Measurements from ENCODE around the gene MRPL27. TPM values are rescaled to one million over a fixed set of nuclear protein-coding genes. Genes with fewer than 3 reads are reported as not detected.
A peak's percentile ranks its signal among the peaks of the same experiment; 100 is the strongest.

The MRPL27 gene
- total and polyA plus RNA-seq, 8 donors = 52.5 to 60.1 (median 54.9) TPM

DNA sequence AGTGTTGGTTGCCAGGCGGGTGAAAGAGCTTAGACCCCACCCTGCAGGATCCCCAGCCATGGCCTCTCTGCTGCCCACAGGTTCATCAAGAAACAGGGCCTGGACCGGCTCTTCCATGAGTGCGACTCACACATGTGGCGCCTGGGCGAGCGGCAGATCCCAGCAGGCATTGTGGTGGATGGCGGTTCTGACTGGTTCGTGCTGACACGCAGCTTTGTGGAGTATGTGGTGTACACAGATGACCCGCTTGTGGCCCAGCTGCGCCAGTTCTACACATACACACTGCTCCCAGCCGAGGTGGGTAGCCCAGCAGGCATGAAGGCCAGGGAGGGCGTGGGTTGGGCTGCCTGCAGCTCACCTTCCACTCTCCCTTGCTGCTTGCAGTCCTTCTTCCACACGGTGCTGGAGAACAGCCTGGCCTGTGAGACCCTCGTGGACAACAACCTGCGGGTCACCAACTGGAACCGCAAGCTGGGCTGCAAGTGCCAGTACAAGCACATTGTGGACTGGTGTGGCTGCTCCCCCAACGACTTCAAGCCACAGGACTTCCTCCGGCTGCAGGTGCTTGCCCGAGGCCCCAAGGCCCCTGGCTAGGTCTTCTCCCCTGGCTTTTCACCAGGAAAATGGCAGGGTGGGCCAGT is 17.2 kb downstream of the MRPL27 start:
- TF ChIP-seq, protein P1, sequence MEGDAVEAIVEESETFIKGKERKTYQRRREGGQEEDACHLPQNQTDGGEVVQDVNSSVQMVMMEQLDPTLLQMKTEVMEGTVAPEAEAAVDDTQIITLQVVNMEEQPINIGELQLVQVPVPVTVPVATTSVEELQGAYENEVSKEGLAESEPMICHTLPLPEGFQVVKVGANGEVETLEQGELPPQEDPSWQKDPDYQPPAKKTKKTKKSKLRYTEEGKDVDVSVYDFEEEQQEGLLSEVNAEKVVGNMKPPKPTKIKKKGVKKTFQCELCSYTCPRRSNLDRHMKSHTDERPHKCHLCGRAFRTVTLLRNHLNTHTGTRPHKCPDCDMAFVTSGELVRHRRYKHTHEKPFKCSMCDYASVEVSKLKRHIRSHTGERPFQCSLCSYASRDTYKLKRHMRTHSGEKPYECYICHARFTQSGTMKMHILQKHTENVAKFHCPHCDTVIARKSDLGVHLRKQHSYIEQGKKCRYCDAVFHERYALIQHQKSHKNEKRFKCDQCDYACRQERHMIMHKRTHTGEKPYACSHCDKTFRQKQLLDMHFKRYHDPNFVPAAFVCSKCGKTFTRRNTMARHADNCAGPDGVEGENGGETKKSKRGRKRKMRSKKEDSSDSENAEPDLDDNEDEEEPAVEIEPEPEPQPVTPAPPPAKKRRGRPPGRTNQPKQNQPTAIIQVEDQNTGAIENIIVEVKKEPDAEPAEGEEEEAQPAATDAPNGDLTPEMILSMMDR (IDR thresholded peaks at IDR 0.05) = no peak
- DNase-seq = peak in 1 of 4 donors; percentile 70
- Histone ChIP-seq H3K4me1 (no peaks in the 10 kb centered on the region), H3K27me3 (no peaks in the 10 kb centered on the region), H3K4me3 (no peak overlapping the region), H3K27ac (no peak overlapping the region), H3K36me3 (peaks cover 0 to 75% of the 10 kb centered on the region in 2 donors), H3K9me3 (no peaks in the 10 kb centered on the region)
- no peak for ATAC-seq
- intact Hi-C loops (cut with DNase I) = no loop called here

DNA sequence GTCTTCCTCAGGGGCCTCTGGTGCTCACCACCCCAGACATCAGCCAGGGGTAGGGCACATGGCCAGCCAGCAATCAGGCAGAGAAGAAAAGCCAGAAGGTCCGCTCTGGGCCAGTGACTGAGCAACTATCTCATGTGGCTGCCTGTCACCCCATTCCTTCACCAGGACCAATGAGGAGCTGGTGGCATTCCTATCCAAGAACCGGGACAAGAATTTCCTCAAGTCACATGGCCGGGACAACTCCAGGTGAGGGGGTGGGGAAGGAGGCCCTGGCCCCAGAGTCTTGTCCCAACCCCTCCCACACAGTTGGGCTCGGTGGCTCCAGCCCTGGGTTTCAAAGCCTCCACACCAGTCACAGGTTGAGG is 17.7 kb downstream of the MRPL27 start:
- H3K36me3 ChIP-seq = peaks cover 0 to 70% of the 10 kb centered on the region in 2 donors
- TF ChIP-seq, protein P1 (IDR thresholded peaks at IDR 0.05) = no peak

DNA sequence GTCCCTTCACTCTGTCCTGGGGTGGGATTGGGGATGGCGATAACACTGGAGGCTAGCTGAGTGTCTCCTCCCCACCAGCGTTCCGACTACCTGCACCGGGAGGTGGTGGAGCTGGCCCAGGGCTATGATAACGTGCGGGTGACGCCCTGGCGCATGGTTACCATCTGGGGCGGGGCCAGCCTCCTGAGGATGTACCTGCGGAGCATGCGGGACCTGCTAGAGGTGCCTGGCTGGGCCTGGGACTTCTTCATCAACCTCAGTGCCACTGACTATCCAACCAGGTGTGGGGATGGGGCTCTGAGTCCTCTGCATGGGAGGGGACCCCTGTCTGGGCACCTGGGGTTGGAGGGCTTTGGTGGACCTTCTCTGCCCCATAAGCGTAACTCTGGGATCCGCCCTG is 18.2 kb downstream of the MRPL27 start:
- ATAC-seq = no peak
- intact Hi-C loops (cut with DNase I) = no loop called here
- no peaks in the 10 kb centered on the region for H3K27me3 ChIP-seq
- peaks cover 0 to 65% of the 10 kb centered on the region in 2 donors for H3K36me3 ChIP-seq
- H3K9me3 ChIP-seq = no peaks in the 10 kb centered on the region
- DNase-seq = no peak
- H3K4me3 ChIP-seq = no peak overlapping the region
- H3K27ac ChIP-seq = no peak overlapping the region
- H3K4me1 ChIP-seq = no peaks in the 10 kb centered on the region
- TF ChIP-seq, protein P1 (IDR thresholded peaks at IDR 0.05) = no peak

More for the DNA sequence above, 17.7 kb downstream of the MRPL27 start:
- Histone ChIP-seq H3K9me3 (no peaks in the 10 kb centered on the region), H3K4me1 (no peaks in the 10 kb centered on the region), H3K27ac (no peak overlapping the region), H3K4me3 (no peak overlapping the region), H3K27me3 (no peaks in the 10 kb centered on the region)
- DNase-seq = no peak
- intact Hi-C loops (cut with DNase I) = no loop called here
- no peak for ATAC-seq

DNA sequence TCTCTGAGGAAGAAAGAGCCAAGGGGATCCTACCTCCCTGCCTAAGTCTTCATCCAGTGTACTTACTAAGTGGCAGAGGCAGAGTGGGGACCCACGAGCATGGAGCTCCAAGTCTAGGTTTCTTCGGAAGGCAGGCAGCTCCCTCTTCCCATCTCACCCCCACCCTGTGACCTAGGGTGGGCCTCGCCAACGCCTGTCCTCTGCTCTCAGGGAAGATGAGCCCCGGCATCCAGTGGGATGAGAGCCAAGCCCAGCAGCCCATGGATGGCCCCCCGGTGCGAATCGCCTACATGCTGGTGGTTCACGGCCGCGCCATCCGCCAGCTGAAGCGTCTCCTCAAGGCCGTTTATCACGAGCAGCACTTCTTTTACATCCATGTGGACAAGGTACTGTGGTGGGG is 18.8 kb downstream of the MRPL27 start:
- DNase-seq (no peak), ATAC-seq (no peak)
- H3K27me3 ChIP-seq = no peaks in the 10 kb centered on the region
- no peak overlapping the region for H3K27ac ChIP-seq
- intact Hi-C loops (cut with DNase I) = no loop called here
- TF ChIP-seq, protein P1 (IDR thresholded peaks at IDR 0.05) = no peak
- peaks cover 0 to 59% of the 10 kb centered on the region in 2 donors for H3K36me3 ChIP-seq
- no peaks in the 10 kb centered on the region for H3K9me3 ChIP-seq
- H3K4me3 ChIP-seq = no peak overlapping the region
- no peaks in the 10 kb centered on the region for H3K4me1 ChIP-seq

DNA sequence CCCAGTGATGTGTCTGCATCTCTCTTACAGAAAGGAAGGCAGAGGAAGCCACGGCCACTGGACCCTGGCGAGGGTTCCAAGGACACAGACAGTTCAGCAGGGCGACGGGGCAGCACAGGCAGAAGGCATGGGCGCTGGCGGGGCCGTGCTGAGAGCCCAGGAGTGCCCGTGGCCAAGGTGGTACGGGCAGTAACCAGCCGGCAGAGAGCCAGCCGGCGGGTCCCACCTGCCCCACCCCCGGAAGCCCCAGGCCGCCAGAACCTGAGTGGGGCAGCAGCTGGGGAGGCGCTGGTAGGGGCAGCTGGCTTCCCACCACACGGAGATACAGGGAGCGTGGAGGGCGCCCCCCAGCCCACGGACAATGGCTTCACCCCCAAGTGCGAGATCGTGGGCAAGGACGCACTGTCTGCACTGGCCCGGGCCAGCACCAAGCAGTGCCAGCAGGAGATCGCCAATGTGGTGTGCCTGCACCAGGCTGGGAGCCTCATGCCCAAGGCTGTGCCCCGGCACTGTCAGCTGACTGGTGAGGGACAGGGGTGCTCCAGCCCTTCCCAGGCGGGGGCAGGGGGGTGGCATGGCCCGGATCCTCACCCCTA is 19.3 kb downstream of the MRPL27 start:
- peaks cover 0 to 54% of the 10 kb centered on the region in 2 donors for H3K36me3 ChIP-seq
- no peak for DNase-seq
- no peak overlapping the region for H3K4me3 ChIP-seq
- no peaks in the 10 kb centered on the region for H3K27me3 ChIP-seq
- H3K9me3 ChIP-seq = no peaks in the 10 kb centered on the region
- ATAC-seq = no peak
- intact Hi-C loops (cut with DNase I) = no loop called here
- H3K27ac ChIP-seq = no peak overlapping the region
- TF ChIP-seq, protein P1 (IDR thresholded peaks at IDR 0.05) = no peak
- peaks cover 0 to under 1% of the 10 kb centered on the region in 2 donors for H3K4me1 ChIP-seq
